Stimulated activated CD4-positive, alpha-beta T cell treated with anti-CD3 and anti-CD28 coated beads, Interleukin-1b, Interleukin-23, amount 100 ng/mL, for 4 hours (primary cell): Measurements from ENCODE around the gene ARHGEF16.

Experiments used
- DNase-seq, 2 donors: peaks; one replicate each; pipeline ENCODE4 v3.0.0-alpha.2; 2020; ENCODE audit warnings: low read depth in 2 of 2

The ARHGEF16 gene

GRCh38 chr1:3501856-3502640, 47.6 kb downstream of the ARHGEF16 start:
- no peak for DNase-seq

- DNase-seq: no peak
Measured at GRCh38 chr1:3502641-3503524, 48.4 kb downstream of the ARHGEF16 start.

GRCh38 chr1:3503525-3503886, 49.0 kb downstream of the ARHGEF16 start:
- no peak for DNase-seq

- no peak for DNase-seq
Measured at GRCh38 chr1:3504151-3504821, 49.8 kb downstream of the ARHGEF16 start.

- DNase-seq: no peak
Measured at GRCh38 chr1:3504822-3505153, 50.3 kb downstream of the ARHGEF16 start.

GRCh38 chr1:3505161-3505560, 50.7 kb downstream of the ARHGEF16 start:
- no peak for DNase-seq

GRCh38 chr1:3506041-3506440, 51.6 kb downstream of the ARHGEF16 start:
- DNase-seq: no peak

GRCh38 chr1:3506943-3507342, 52.5 kb downstream of the ARHGEF16 start:
- DNase-seq: no peak

- no peak for DNase-seq
Measured at GRCh38 chr1:3507636-3508275, 53.3 kb downstream of the ARHGEF16 start.

GRCh38 chr1:3508757-3509415, 54.4 kb downstream of the ARHGEF16 start:
- no peak for DNase-seq

GRCh38 chr1:3509721-3510120, 55.3 kb downstream of the ARHGEF16 start:
- DNase-seq: no peak

- DNase-seq: no peak
Measured at GRCh38 chr1:3510136-3510955, 55.9 kb downstream of the ARHGEF16 start.

GRCh38 chr1:3510956-3511250, 56.4 kb downstream of the ARHGEF16 start:
- no peak for DNase-seq

GRCh38 chr1:3511306-3511705, 56.8 kb downstream of the ARHGEF16 start:
- no peak for DNase-seq

- no peak for DNase-seq
Measured at GRCh38 chr1:3511856-3512255, 57.4 kb downstream of the ARHGEF16 start.

GRCh38 chr1:3514404-3514803, 59.9 kb downstream of the ARHGEF16 start:
- DNase-seq: no peak

GRCh38 chr1:3515272-3515671, 60.8 kb downstream of the ARHGEF16 start:
- DNase-seq: no peak

- no peak for DNase-seq
Measured at GRCh38 chr1:3515774-3516480, 61.5 kb downstream of the ARHGEF16 start.

- no peak for DNase-seq
Measured at GRCh38 chr1:3516481-3516869, 62.0 kb downstream of the ARHGEF16 start.
